Trophoblast cell (in vitro differentiated cells and primary cell): Measurements from ENCODE around the gene FKBP11.

Source experiments
- DNase-seq, 2 donors: peaks; one replicate each; pipeline ENCODE4 v3.0.0-alpha.2; 2016
- H2AFZ ChIP-seq: 2 replicates; pipeline ENCODE4 v1.6.1; 2013; ENCODE audit warnings: low read length, moderate library complexity, mild to moderate bottlenecking; ENCODE audit not compliant: insufficient read depth, poor library complexity
- H2AK5ac ChIP-seq: 2 replicates; pipeline ENCODE4 v1.6.1; 2013; ENCODE audit warnings: mild to moderate bottlenecking, low read length
- H2BK120ac ChIP-seq: 2 replicates; pipeline ENCODE4 v1.6.1; 2013; ENCODE audit warnings: low read length, mild to moderate bottlenecking, moderate library complexity; ENCODE audit not compliant: insufficient read depth, poor library complexity
- H2BK12ac ChIP-seq: 2 replicates; pipeline ENCODE4 v1.6.1; 2013; ENCODE audit warnings: mild to moderate bottlenecking, low read length, moderate library complexity
- H2BK5ac ChIP-seq: 2 replicates; pipeline ENCODE4 v1.6.1; 2013; ENCODE audit warnings: low read length, low read depth, moderate library complexity, mild to moderate bottlenecking; ENCODE audit not compliant: poor library complexity
- H3K14ac ChIP-seq: 2 replicates; pipeline ENCODE4 v1.6.1; 2013; ENCODE audit warnings: mild to moderate bottlenecking, low read length
- H3K18ac ChIP-seq: 2 replicates; pipeline ENCODE4 v1.6.1; 2013; ENCODE audit warnings: mild to moderate bottlenecking, low read length
- H3K23ac ChIP-seq: 2 replicates; pipeline ENCODE4 v1.6.1; 2013; ENCODE audit warnings: low read length
- H3K27ac ChIP-seq: 2 replicates; pipeline ENCODE4 v1.5.1; 2013; ENCODE audit warnings: low read depth, mild to moderate bottlenecking, inconsistent platforms, low read length, moderate library complexity
- H3K27me3 ChIP-seq: 2 replicates; pipeline ENCODE4 v1.6.1; 2013; ENCODE audit warnings: inconsistent platforms, mild to moderate bottlenecking, low read length, moderate library complexity; ENCODE audit not compliant: insufficient read depth
- H3K36me3 ChIP-seq, 2 experiments: 1 replicate in 1 of 2; 2 replicates in 1 of 2; pipeline ENCODE4 v1.6.1; 2013; ENCODE audit warnings: low read length in 2 of 2, mild to moderate bottlenecking in 2 of 2, moderate library complexity in 1 of 2; ENCODE audit not compliant: insufficient read depth in 2 of 2, control insufficient read depth in 1 of 2
- H3K4ac ChIP-seq: 2 replicates; pipeline ENCODE4 v1.6.1; 2013; ENCODE audit warnings: low read depth, mild to moderate bottlenecking, low read length, moderate library complexity
- H3K4me1 ChIP-seq, 2 experiments: 1 replicate in 1 of 2; 2 replicates in 1 of 2; pipeline ENCODE4 v1.6.1; 2013; ENCODE audit warnings: low read length in 2 of 2, mild to moderate bottlenecking in 2 of 2, moderate library complexity in 1 of 2; ENCODE audit not compliant: insufficient read depth in 2 of 2, control insufficient read depth in 1 of 2
- H3K4me2 ChIP-seq: 2 replicates; pipeline ENCODE4 v1.6.1; 2013; ENCODE audit warnings: inconsistent platforms, mild to moderate bottlenecking, low read length, moderate library complexity
- H3K4me3 ChIP-seq: 2 replicates; pipeline ENCODE4 v1.5.1; 2013; ENCODE audit warnings: mild to moderate bottlenecking, low read depth, low read length, inconsistent platforms
- H3K79me1 ChIP-seq: one replicate; pipeline ENCODE4 v1.6.1; 2013; ENCODE audit warnings: low read length
- H3K79me2 ChIP-seq: 2 replicates; pipeline ENCODE4 v1.6.1; 2013; ENCODE audit warnings: low read length, mild to moderate bottlenecking; ENCODE audit not compliant: control insufficient read depth, insufficient read depth, poor library complexity
- H3K9ac ChIP-seq: 2 replicates; pipeline ENCODE4 v1.6.1; 2013; ENCODE audit warnings: mild to moderate bottlenecking, low read length
- H3K9me3 ChIP-seq: 2 replicates; pipeline ENCODE4 v1.6.1; 2013; ENCODE audit warnings: low read depth, mild to moderate bottlenecking, control low read depth, inconsistent platforms, low read length; ENCODE audit not compliant: insufficient read depth
- H4K12ac ChIP-seq: 2 replicates; pipeline ENCODE4 v1.6.1; 2013; ENCODE audit warnings: low read depth, mild to moderate bottlenecking, low read length, moderate library complexity
- H4K8ac ChIP-seq: 2 replicates; pipeline ENCODE4 v1.6.1; 2013; ENCODE audit warnings: low read depth, mild to moderate bottlenecking, low read length, moderate library complexity
- H4K91ac ChIP-seq: one replicate; pipeline ENCODE4 v1.6.1; 2013; ENCODE audit warnings: low read depth, mild to moderate bottlenecking, low read length, moderate library complexity
- WGBS: extraction: QIAGEN DNeasy Blood & Tissue Kit; methylation state at CpG from one replicate; pipeline ENCODE4 v1.1.7; 2013; ENCODE audit warnings: missing lambda C conversion rate; ENCODE audit not compliant: insufficient read length, insufficient coverage; ENCODE audit errors: extremely low coverage; 5-methylcytosine and 5-hydroxymethylcytosine counted together

Gene FKBP11

GRCh38 chr12:48968467-48968866 is 43.2 kb upstream of the FKBP11 start:
- Histone ChIP-seq H4K8ac (no peak overlapping the region), H3K9ac (no peak overlapping the region), H2BK5ac (no peak overlapping the region), H2BK12ac (no peak overlapping the region), H3K79me2 (no peaks in the 10 kb centered on the region), H3K27ac (no peak overlapping the region), H3K23ac (no peak overlapping the region), H3K4me3 (no peak overlapping the region), H3K36me3 (no peaks in the 10 kb centered on the region), H3K14ac (no peak overlapping the region), H3K18ac (no peak overlapping the region), H2BK120ac (no peak overlapping the region), H4K12ac (no peak overlapping the region), H3K79me1 (no peaks in the 10 kb centered on the region), H3K27me3 (peaks cover 41% of the 10 kb centered on the region), H2AK5ac (no peak overlapping the region), H3K9me3 (peaks cover 3% of the 10 kb centered on the region), H3K4me2 (no peak overlapping the region), H3K4me1 (peaks cover 5 to 16% of the 10 kb centered on the region in 2 experiments), H4K91ac (no peak overlapping the region), H3K4ac (no peak overlapping the region), H2AFZ (no peak overlapping the region)
- WGBS: no CpG with 5 or more reads among the region's 3 CpGs
- DNase-seq: no peak

GRCh38 chr12:48967991-48968390 is 42.7 kb upstream of the FKBP11 start:
- H3K9me3 ChIP-seq: peaks cover 3% of the 10 kb centered on the region
- H2BK5ac ChIP-seq: no peak overlapping the region
- WGBS: no CpG with 5 or more reads among the region's 7 CpGs
- no peak overlapping the region for H2BK12ac ChIP-seq
- H3K4ac ChIP-seq: no peak overlapping the region
- no peaks in the 10 kb centered on the region for H3K79me1 ChIP-seq
- no peak overlapping the region for H4K91ac ChIP-seq
- no peaks in the 10 kb centered on the region for H3K36me3 ChIP-seq
- H3K23ac ChIP-seq: no peak overlapping the region
- DNase-seq: no peak
- no peak overlapping the region for H4K8ac ChIP-seq
- no peak overlapping the region for H2AK5ac ChIP-seq
- no peak overlapping the region for H3K9ac ChIP-seq
- no peak overlapping the region for H3K27ac ChIP-seq
- H3K27me3 ChIP-seq: peaks cover 37% of the 10 kb centered on the region
- no peak overlapping the region for H2AFZ ChIP-seq
- H3K4me2 ChIP-seq: no peak overlapping the region
- H3K4me3 ChIP-seq: no peak overlapping the region
- H2BK120ac ChIP-seq: no peak overlapping the region
- H4K12ac ChIP-seq: no peak overlapping the region
- no peaks in the 10 kb centered on the region for H3K79me2 ChIP-seq
- H3K18ac ChIP-seq: no peak overlapping the region
- H3K4me1 ChIP-seq: peaks cover 5 to 16% of the 10 kb centered on the region in 2 experiments
- no peak overlapping the region for H3K14ac ChIP-seq

GRCh38 chr12:48966177-48966895 is 41.0 kb upstream of the FKBP11 start:
- H3K4me2 ChIP-seq: no peak overlapping the region
- no peak overlapping the region for H3K14ac ChIP-seq
- H2BK120ac ChIP-seq: no peak overlapping the region
- H2BK12ac ChIP-seq: no peak overlapping the region
- H3K9me3 ChIP-seq: peaks cover 3% of the 10 kb centered on the region
- H3K27ac ChIP-seq: no peak overlapping the region
- no peak overlapping the region for H4K91ac ChIP-seq
- H3K36me3 ChIP-seq: no peaks in the 10 kb centered on the region
- no peak overlapping the region for H3K4me3 ChIP-seq
- H4K8ac ChIP-seq: no peak overlapping the region
- no peak for DNase-seq
- no peak overlapping the region for H2BK5ac ChIP-seq
- H4K12ac ChIP-seq: no peak overlapping the region
- no peak overlapping the region for H2AK5ac ChIP-seq
- peaks cover 5 to 10% of the 10 kb centered on the region in 2 experiments for H3K4me1 ChIP-seq
- H3K79me2 ChIP-seq: no peaks in the 10 kb centered on the region
- no peaks in the 10 kb centered on the region for H3K79me1 ChIP-seq
- H3K4ac ChIP-seq: no peak overlapping the region
- H3K23ac ChIP-seq: no peak overlapping the region
- no peak overlapping the region for H2AFZ ChIP-seq
- no CpG with 5 or more reads among the region's 20 CpGs for WGBS
- no peak overlapping the region for H3K18ac ChIP-seq
- H3K27me3 ChIP-seq: peaks cover 23% of the 10 kb centered on the region
- H3K9ac ChIP-seq: no peak overlapping the region

- Histone ChIP-seq H2BK5ac (no peak overlapping the region), H3K4me2 (no peak overlapping the region), H4K8ac (no peak overlapping the region), H3K9me3 (no peaks in the 10 kb centered on the region), H3K18ac (no peak overlapping the region), H3K36me3 (no peaks in the 10 kb centered on the region), H3K79me1 (no peaks in the 10 kb centered on the region), H3K9ac (no peak overlapping the region), H3K23ac (no peak overlapping the region), H3K4ac (no peak overlapping the region), H2AK5ac (no peak overlapping the region), H3K4me1 (peaks cover 0 to 2% of the 10 kb centered on the region in 2 experiments), H3K14ac (no peak overlapping the region), H2BK120ac (no peak overlapping the region), H4K12ac (no peak overlapping the region), H3K79me2 (no peaks in the 10 kb centered on the region), H3K27me3 (peaks cover 14% of the 10 kb centered on the region), H3K27ac (no peak overlapping the region), H4K91ac (no peak overlapping the region), H2BK12ac (no peak overlapping the region), H3K4me3 (no peak overlapping the region), H2AFZ (no peak overlapping the region)
- DNase-seq: no peak
Measured at GRCh38 chr12:48965298-48965838, 40.1 kb upstream of the FKBP11 start.
